T-helper 17 cell (primary cell): ENCODE results near the gene TRPC3. TPM values are rescaled to one million over a fixed set of nuclear protein-coding genes. Genes with fewer than 3 reads are reported as not detected.

Experiments used
- ATAC-seq: fragments of 150-1000 bp; cut with Tn5 transposase; 2 replicates; pipeline ENCODE4 v1.10.0; 2021; ENCODE audit warnings: mild to moderate bottlenecking, moderate library complexity
- DNase-seq, 3 donors: peaks; one replicate each; pipeline versions ENCODE4 v3.0.0 to v3.0.0-alpha.2; 2020 to 2021
- H3K9me3 ChIP-seq: one replicate; pipeline ENCODE4 v1.7.0; 2013; ENCODE audit warnings: low read length, mild to moderate bottlenecking; ENCODE audit not compliant: control insufficient read depth, poor library complexity, severe bottlenecking
- H3K27ac Mint-ChIP-seq: one replicate; pipeline ENCODE4 v1.8.0; 2022; ENCODE audit warnings: mild to moderate bottlenecking, moderate library complexity, mixed read lengths
- H3K27me3 Mint-ChIP-seq: one replicate; pipeline ENCODE4 v1.8.0; 2022; ENCODE audit warnings: mixed read lengths
- H3K36me3 Mint-ChIP-seq: one replicate; pipeline ENCODE4 v1.8.0; 2022; ENCODE audit warnings: low read depth, mixed read lengths
- H3K4me1 Mint-ChIP-seq: one replicate; pipeline ENCODE4 v1.8.0; 2022; ENCODE audit warnings: mild to moderate bottlenecking, mixed read lengths
- H3K4me3 Mint-ChIP-seq: one replicate; pipeline ENCODE4 v1.8.0; 2022; ENCODE audit warnings: mild to moderate bottlenecking, moderate library complexity, mixed read lengths
- total RNA-seq, 4 donors: library from RNA in 2 of 4; stranded (reverse) in 2 of 4; gene quantifications; one replicate each; pipeline ENCODE4 v1.2.3 and lab custom pipeline; 2022 to 2026

Gene TRPC3
- total RNA-seq, 2 donors from 2014 or later, result not detected

DNA sequence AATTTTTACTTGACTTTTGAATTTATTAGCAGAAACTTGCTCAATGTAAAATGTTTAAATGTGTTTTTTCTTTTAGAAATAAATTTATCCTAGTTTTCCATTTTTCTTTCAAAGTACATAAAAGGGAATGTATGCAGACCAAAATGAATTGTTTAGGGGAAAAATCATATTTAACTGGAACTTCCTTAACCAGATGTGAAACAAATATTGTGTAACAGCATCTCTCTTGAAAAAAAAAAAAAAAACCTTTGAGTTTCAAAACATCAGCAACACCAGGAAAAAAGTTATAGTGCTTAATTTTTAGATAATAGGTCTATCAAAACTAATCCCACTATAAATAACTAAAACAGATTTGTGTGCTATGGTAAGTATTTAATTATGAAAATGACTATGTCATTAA lies 113.7 kb downstream of the TRPC3 start:
- Mint-ChIP-seq H3K27ac (no peak overlapping the region), H3K27me3 (no peaks in the 10 kb centered on the region), H3K4me3 (no peak overlapping the region), H3K4me1 (no peaks in the 10 kb centered on the region), H3K36me3 (peaks cover 12% of the 10 kb centered on the region)
- H3K9me3 ChIP-seq, result no peaks in the 10 kb centered on the region
- ATAC-seq (no peak), DNase-seq (no peak)

- Mint-ChIP-seq H3K27me3 (no peaks in the 10 kb centered on the region), H3K27ac (no peak overlapping the region), H3K4me3 (no peak overlapping the region), H3K36me3 (peaks cover 6% of the 10 kb centered on the region), H3K4me1 (peaks cover 2% of the 10 kb centered on the region)
- ATAC-seq (no peak), DNase-seq (no peak)
- H3K9me3 ChIP-seq, result no peaks in the 10 kb centered on the region
Measured at GRCh38 chr4:121829511-121829910, 122.3 kb downstream of the TRPC3 start.

Other genes with a start within 250 kb of the TRPC3 start
- not detected for gene SMIM43, start 186.9 kb downstream of the TRPC3 start, total RNA-seq
- 10 to 100 TPM; 57.6 to 58.8 TPM for gene EXOSC9, start 150.7 kb downstream of the TRPC3 start, total RNA-seq
- under 1 TPM; 0.25 to 0.57 TPM for gene CCNA2, start 128.2 kb downstream of the TRPC3 start, total RNA-seq
- gene BBS7, start 81.6 kb downstream of the TRPC3 start, total RNA-seq, result 1 to 10 TPM; 5.1 to 5.6 TPM
- gene BLTP1, start 200.3 kb upstream of the TRPC3 start, total RNA-seq, result 100 to 1,000 TPM in 1 of 2 donors, 10 to 100 TPM in 1; 93.8 to 118 TPM